ENCODE data around the gene TMEM214.
A peak's percentile ranks its signal among the peaks of the same experiment; 100 is the strongest.

TMEM214 gene

DNA sequence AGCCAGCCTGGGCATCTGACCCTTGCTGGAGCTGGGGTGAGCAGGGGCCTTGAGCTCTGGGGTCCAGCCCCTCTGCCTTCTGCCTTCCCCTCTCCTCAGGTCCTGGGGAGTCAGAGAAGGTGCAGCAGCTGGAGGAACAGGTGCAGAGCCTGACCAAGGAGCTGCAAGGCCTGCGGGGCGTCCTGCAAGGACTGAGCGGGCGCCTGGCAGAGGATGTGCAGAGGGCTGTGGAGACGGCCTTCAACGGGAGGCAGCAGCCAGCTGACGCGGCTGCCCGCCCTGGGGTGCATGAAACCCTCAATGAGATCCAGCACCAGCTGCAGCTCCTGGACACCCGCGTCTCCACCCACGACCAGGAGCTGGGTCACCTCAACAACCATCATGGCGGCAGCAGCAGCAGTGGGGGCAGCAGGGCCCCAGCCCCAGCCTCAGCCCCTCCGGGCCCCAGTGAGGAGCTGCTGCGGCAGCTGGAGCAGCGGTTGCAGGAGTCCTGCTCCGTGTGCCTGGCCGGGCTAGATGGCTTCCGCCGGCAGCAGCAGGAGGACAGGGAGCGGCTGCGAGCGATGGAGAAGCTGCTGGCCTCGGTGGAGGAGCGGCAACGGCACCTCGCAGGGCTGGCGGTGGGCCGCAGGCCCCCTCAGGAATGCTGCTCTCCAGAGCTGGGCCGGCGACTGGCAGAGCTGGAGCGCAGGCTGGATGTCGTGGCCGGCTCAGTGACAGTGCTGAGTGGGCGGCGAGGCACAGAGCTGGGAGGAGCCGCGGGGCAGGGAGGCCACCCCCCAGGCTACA lies 49.4 kb downstream of the TMEM214 start:
- TF ChIP-seq SPI1 (IDR thresholded peaks at IDR 0.05; ENCODE audit: borderline replicate concordance, low read depth) (no peak), POLR2AphosphoS5 (IDR thresholded peaks at IDR 0.05; ENCODE audit: low read depth) (no peak), GABPA (IDR thresholded peaks at IDR 0.05; ENCODE audit: low read depth) (no peak)
- TF ChIP-seq, protein P1, sequence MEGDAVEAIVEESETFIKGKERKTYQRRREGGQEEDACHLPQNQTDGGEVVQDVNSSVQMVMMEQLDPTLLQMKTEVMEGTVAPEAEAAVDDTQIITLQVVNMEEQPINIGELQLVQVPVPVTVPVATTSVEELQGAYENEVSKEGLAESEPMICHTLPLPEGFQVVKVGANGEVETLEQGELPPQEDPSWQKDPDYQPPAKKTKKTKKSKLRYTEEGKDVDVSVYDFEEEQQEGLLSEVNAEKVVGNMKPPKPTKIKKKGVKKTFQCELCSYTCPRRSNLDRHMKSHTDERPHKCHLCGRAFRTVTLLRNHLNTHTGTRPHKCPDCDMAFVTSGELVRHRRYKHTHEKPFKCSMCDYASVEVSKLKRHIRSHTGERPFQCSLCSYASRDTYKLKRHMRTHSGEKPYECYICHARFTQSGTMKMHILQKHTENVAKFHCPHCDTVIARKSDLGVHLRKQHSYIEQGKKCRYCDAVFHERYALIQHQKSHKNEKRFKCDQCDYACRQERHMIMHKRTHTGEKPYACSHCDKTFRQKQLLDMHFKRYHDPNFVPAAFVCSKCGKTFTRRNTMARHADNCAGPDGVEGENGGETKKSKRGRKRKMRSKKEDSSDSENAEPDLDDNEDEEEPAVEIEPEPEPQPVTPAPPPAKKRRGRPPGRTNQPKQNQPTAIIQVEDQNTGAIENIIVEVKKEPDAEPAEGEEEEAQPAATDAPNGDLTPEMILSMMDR (IDR thresholded peaks at IDR 0.05; ENCODE audit: insufficient read depth, low read length), result no peak
- TF ChIP-seq, protein P2, sequence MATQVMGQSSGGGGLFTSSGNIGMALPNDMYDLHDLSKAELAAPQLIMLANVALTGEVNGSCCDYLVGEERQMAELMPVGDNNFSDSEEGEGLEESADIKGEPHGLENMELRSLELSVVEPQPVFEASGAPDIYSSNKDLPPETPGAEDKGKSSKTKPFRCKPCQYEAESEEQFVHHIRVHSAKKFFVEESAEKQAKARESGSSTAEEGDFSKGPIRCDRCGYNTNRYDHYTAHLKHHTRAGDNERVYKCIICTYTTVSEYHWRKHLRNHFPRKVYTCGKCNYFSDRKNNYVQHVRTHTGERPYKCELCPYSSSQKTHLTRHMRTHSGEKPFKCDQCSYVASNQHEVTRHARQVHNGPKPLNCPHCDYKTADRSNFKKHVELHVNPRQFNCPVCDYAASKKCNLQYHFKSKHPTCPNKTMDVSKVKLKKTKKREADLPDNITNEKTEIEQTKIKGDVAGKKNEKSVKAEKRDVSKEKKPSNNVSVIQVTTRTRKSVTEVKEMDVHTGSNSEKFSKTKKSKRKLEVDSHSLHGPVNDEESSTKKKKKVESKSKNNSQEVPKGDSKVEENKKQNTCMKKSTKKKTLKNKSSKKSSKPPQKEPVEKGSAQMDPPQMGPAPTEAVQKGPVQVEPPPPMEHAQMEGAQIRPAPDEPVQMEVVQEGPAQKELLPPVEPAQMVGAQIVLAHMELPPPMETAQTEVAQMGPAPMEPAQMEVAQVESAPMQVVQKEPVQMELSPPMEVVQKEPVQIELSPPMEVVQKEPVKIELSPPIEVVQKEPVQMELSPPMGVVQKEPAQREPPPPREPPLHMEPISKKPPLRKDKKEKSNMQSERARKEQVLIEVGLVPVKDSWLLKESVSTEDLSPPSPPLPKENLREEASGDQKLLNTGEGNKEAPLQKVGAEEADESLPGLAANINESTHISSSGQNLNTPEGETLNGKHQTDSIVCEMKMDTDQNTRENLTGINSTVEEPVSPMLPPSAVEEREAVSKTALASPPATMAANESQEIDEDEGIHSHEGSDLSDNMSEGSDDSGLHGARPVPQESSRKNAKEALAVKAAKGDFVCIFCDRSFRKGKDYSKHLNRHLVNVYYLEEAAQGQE (IDR thresholded peaks at IDR 0.05; ENCODE audit: insufficient replicate concordance, low read depth), result no peak
- H3K4me3 ChIP-seq (replicated peaks; ENCODE audit: insufficient read depth, low read length), result no peak overlapping the region
- no peaks in the 10 kb centered on the region for H3K27me3 ChIP-seq (ENCODE audit: insufficient read depth, poor library complexity, severe bottlenecking)
- no peak for DNase-seq (ENCODE audit: low read depth in 1 of 2, low spot score in 1 of 2)
- H3K27ac ChIP-seq (replicated peaks), result peak overlapping the region; percentile 84

DNA sequence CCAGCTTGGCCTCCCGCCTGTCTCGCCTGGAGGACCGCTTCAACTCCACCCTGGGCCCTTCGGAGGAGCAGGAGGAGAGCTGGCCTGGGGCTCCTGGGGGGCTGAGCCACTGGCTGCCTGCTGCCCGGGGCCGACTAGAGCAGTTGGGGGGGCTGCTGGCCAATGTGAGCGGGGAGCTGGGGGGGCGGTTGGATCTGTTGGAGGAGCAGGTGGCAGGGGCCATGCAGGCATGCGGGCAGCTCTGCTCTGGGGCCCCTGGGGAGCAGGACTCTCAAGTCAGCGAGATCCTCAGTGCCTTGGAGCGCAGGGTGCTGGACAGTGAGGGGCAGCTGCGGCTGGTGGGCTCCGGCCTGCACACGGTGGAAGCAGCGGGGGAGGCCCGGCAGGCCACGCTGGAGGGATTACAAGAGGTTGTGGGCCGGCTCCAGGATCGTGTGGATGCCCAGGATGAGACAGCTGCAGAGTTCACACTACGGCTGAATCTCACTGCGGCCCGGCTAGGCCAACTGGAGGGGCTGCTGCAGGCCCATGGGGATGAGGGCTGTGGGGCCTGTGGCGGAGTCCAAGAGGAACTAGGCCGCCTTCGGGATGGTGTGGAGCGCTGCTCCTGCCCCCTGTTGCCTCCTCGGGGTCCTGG lies 50.1 kb downstream of the TMEM214 start:
- H3K4me3 ChIP-seq (replicated peaks; ENCODE audit: insufficient read depth, low read length), result no peak overlapping the region
- H3K27me3 ChIP-seq (ENCODE audit: insufficient read depth, poor library complexity, severe bottlenecking), result no peaks in the 10 kb centered on the region
- TF ChIP-seq, protein P1 (IDR thresholded peaks at IDR 0.05; ENCODE audit: insufficient read depth, low read length), result no peak
- TF ChIP-seq GABPA (IDR thresholded peaks at IDR 0.05; ENCODE audit: low read depth) (no peak), SPI1 (IDR thresholded peaks at IDR 0.05; ENCODE audit: borderline replicate concordance, low read depth) (no peak), POLR2AphosphoS5 (IDR thresholded peaks at IDR 0.05; ENCODE audit: low read depth) (no peak)
- TF ChIP-seq, protein P2 (IDR thresholded peaks at IDR 0.05; ENCODE audit: insufficient replicate concordance, low read depth), result no peak
- DNase-seq (ENCODE audit: low read depth in 1 of 2, low spot score in 1 of 2), result no peak
- no peak overlapping the region for H3K27ac ChIP-seq (replicated peaks)

DNA sequence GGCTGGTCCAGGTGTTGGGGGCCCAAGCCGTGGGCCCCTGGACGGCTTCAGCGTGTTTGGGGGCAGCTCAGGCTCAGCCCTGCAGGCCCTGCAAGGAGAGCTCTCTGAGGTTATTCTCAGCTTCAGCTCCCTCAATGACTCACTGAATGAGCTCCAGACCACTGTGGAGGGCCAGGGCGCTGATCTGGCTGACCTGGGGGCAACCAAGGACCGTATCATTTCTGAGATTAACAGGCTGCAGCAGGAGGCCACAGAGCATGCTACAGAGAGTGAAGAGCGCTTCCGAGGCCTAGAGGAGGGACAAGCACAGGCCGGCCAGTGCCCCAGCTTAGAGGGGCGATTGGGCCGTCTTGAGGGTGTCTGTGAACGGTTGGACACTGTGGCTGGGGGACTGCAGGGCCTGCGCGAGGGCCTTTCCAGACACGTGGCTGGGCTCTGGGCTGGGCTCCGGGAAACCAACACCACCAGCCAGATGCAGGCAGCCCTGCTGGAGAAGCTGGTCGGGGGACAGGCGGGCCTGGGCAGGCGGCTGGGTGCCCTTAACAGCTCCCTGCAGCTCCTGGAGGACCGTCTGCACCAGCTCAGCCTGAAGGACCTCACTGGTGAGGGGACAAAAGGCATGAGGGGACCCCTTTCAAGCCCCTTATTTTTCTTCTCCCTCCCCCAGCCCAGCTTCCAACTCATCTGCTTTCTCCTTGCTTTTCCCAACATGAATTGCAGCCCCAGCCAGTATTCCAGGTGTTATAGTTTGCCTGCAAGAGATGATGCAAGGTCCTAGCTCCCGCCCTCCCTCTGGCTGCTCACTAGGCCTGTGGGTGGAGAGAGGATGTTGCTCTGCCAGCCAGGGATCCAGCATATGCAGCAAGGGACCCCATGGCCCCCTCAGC lies 50.9 kb downstream of the TMEM214 start:
- Histone ChIP-seq H3K27ac (replicated peaks) (no peak overlapping the region), H3K27me3 (ENCODE audit: insufficient read depth, poor library complexity, severe bottlenecking) (no peaks in the 10 kb centered on the region), H3K4me3 (replicated peaks; ENCODE audit: insufficient read depth, low read length) (no peak overlapping the region)
- TF ChIP-seq SPI1 (IDR thresholded peaks at IDR 0.05; ENCODE audit: borderline replicate concordance, low read depth) (no peak), POLR2AphosphoS5 (IDR thresholded peaks at IDR 0.05; ENCODE audit: low read depth) (no peak), GABPA (IDR thresholded peaks at IDR 0.05; ENCODE audit: low read depth) (no peak)
- TF ChIP-seq, protein P1 (IDR thresholded peaks at IDR 0.05; ENCODE audit: insufficient read depth, low read length), result no peak
- TF ChIP-seq, protein P2 (IDR thresholded peaks at IDR 0.05; ENCODE audit: insufficient replicate concordance, low read depth), result no peak
- DNase-seq (ENCODE audit: low read depth in 1 of 2, low spot score in 1 of 2), result no peak

Data from HL-60 (cell line).